RWPE1 (cell line): Measurements from ENCODE around the gene TNPO3.

Experiments used
- CTCF ChIA-PET: fragments of 350-600 bp; sonication (Branson Sonifier 250); formaldehyde crosslinking; extraction: SDS; loops from one replicate; lab custom pipeline; 2021; lab: Yijun Ruan, JAX
- POLR2A ChIA-PET: fragments of 400-600 bp; formaldehyde crosslinking; extraction: SDS; loops from one replicate; lab custom pipeline; 2020; ENCODE audit warnings: antibody characterized with exemption; ENCODE audit not compliant: low non-redundant PET; lab: Yijun Ruan, JAX
- DNase-seq: peaks from one replicate; pipeline ENCODE4 v3.0.0; 2012; ENCODE audit warnings: low spot score
- H3K27ac ChIP-seq: fragments of 450-650 bp; 2 replicates; pipeline ENCODE4 v1.5.1; 2017
- TF ChIP-seq, protein P1 (sequence below): fragments of 450-650 bp; conservative IDR thresholded peaks from 2 replicates; pipeline ENCODE4 v1.5.1; 2017; ENCODE audit warnings: low read depth, mild to moderate bottlenecking

The TNPO3 gene

DNA sequence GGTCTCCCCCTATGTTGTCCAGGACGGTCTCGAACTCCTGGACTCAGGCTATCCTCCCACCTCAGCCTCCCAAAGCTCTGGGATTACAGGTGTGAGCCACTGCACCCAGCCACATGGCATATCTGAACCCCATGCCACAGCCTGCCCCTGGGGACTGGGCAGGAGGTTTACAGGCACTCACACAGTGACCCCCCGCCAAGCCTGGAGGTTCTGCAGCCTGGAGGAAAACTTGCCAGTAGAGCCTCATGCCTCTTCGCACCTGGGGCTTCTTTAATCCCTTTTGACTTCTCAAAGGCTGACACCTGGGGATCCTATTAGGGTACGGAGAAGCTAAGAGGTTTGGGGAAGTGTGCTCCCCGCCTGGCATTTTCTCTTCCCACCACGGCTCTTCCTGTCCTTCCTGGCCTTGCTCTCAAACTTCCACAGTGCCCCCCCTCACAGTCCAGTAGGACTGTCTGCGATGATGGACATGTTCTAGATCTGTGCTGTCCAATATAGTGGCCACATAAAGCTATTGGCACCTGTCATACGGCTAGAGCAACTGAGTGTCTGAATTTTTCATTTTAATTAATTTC is 133.0 kb downstream of the TNPO3 start:
- TF ChIP-seq, protein P1, sequence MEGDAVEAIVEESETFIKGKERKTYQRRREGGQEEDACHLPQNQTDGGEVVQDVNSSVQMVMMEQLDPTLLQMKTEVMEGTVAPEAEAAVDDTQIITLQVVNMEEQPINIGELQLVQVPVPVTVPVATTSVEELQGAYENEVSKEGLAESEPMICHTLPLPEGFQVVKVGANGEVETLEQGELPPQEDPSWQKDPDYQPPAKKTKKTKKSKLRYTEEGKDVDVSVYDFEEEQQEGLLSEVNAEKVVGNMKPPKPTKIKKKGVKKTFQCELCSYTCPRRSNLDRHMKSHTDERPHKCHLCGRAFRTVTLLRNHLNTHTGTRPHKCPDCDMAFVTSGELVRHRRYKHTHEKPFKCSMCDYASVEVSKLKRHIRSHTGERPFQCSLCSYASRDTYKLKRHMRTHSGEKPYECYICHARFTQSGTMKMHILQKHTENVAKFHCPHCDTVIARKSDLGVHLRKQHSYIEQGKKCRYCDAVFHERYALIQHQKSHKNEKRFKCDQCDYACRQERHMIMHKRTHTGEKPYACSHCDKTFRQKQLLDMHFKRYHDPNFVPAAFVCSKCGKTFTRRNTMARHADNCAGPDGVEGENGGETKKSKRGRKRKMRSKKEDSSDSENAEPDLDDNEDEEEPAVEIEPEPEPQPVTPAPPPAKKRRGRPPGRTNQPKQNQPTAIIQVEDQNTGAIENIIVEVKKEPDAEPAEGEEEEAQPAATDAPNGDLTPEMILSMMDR: no peak
- CTCF ChIA-PET: no interaction called here
- POLR2A ChIA-PET: no interaction called here
- DNase-seq: no peak
- H3K27ac ChIP-seq: no peak overlapping the region

DNA sequence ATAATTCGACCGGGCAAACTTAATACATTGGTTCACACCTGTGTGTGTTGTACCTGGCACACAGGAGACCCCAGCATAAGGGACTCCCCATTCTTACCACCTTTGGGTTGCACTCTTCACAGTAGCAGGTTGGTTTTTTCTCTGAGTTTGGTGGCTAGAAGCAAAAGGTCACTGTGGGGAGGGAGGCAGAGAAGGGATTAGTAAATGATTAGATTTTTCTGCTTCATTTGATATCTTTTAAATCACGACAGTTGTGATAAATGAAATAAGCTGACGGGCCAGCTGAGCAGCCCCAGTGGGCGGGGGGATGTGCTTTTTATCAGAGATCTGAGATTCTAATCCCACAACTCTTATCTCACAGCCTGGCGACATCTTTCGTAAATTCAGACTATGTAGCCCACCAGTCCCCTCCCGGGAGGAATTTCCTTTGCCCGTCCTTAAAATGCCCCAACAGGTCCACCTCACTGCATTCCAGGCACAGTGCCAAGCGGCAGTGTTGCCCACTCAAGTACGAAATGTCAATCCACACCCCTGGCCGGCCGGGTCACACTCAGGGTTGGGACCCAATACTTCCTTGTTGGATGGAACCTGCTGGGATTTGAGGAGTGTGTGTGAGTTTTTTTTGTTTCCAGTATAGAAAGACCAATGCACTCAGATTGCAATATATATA is 133.9 kb downstream of the TNPO3 start:
- no peak for DNase-seq
- TF ChIP-seq, protein P1: no peak
- POLR2A ChIA-PET: no interaction called here
- H3K27ac ChIP-seq: no peak overlapping the region
- CTCF ChIA-PET: no interaction called here

DNA sequence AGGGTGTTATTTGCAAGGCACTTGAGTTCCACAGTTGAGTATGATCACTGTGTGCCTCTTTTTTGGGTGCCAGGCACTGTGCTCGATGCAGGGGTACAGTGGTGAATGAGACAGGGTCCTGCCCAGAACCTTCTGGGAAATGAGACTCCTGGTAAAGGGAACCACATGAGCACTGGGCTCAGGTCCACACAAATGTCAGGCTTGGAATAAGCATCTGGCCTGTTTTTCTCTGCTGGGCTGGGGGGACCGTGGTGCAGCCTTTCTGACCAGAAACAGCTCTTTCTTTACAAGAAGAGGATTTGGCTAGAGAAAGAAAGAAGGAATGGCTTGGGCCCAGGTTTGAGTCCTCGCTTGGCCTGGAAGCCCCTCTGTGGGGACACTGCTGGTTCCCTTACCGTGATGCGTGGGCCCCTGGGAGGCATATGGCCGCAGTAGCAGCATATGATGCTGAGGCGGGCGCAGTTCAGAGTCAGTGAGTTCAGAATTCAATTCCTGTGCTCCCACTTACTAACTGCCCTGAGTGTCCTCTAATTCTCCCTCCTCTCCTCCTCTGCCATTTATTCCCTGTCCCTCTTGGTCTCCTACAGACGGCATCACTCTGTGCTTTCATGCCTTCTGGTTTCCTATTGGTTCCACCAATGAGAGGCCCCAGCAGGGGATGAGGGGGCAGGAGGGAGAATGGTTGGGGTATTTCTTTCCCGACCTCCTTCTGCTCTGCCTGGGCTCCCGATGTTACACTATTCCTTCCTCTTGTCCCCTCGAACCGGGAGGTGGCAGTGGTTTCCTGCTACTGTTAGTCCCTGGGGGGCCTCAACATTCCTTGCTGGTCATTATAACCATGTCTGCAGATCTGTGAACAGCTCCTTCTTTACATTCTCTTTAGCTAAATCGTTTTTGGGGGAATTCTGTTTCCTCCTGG is 134.8 kb downstream of the TNPO3 start:
- ChIA-PET CTCF (no interaction called here), POLR2A (no interaction called here)
- no peak overlapping the region for H3K27ac ChIP-seq
- DNase-seq: no peak
- TF ChIP-seq, protein P1: no peak

DNA sequence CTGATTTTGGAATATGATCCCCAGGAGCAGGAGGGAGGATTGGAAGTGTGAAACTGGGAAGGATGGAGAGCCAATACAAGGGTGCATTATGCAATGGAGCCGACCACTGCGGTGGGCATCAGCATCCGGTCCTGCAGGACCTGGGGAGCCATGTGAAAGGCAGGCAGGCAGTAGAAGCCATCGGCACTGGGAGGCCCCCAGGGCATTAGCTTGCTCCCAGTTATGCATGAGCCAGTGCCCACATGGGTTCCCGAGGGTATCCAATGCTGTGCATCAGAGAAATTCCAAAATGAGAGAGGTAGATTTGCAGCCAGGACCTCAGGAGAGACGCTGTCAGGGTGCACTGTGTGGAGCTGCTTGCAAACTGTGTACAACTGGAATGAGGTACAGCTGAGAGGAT is 135.7 kb downstream of the TNPO3 start:
- no peak overlapping the region for H3K27ac ChIP-seq
- ChIA-PET CTCF (no interaction called here), POLR2A (no interaction called here)
- TF ChIP-seq, protein P1: no peak
- DNase-seq: no peak

DNA sequence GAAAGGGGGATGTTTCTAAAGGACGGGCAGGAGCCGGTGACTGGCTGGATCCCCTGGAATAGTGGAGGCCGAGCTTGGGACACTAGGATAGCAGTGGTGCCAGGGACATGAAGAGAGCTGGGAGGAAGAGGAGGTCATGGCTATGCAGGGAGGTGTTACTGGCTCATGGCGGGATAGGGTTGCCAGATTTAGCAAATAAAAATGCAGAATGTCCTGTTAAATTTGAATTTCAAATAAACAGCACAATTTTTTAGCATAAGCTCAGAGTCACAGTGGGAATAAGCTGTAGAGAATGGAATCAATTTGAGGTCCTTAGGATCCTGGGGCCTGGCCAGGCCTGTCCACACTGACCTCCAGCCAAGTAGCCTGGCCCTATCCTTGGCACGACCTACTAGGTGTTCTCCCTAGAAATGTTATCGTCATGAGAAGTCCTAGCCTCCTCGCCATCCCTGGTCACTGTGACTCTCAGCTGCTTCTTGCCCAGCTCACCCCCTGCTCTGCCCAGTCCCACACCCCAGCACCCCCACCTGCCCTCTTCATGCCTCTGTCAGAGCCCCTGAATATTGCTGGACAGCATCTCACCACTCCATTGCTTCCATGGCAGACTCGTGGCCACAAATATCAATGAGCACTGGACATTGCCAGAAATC is 136.8 kb downstream of the TNPO3 start:
- H3K27ac ChIP-seq: no peak overlapping the region
- no peak for DNase-seq
- ChIA-PET CTCF (no interaction called here), POLR2A (no interaction called here)
- TF ChIP-seq, protein P1: no peak

DNA sequence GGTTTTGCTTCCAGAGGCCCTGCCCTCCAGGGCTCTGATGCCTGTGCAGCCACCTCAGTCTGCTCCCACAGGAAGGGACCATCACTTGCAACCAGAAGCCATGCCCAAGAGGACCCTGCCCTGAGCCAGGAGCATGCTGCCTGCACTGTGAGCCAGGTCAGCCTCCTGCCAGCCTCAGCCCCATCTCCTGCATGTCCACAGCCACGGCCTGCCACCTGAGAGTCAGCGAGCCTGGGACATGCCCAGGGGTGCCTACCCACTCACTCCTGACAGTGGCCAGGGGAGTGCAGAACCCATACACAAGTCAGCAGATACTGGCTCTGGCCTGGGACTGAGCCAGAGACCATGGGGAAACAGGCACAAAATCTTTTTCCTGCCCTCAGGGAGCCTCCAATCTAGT is 137.8 kb downstream of the TNPO3 start:
- ChIA-PET POLR2A (no interaction called here), CTCF (no interaction called here)
- no peak overlapping the region for H3K27ac ChIP-seq

More for the DNA sequence above, 137.8 kb downstream of the TNPO3 start:
- no peak for DNase-seq
- TF ChIP-seq, protein P1: no peak
